Fibroblast of lung (primary cell): Measurements from ENCODE around the gene TPPP.

Source experiments
- EZH2 ChIP-seq: IDR thresholded peaks from 2 replicates; pipeline ENCODE4 v1.5.1; 2012; ENCODE audit warnings: low read length, control low read depth, mild to moderate bottlenecking; ENCODE audit errors: missing control alignments
- TF ChIP-seq, protein P1 (sequence below), 2 donors: IDR thresholded peaks in 1 of 2; conservative IDR thresholded peaks in 1 of 2; 1 replicate in 1 of 2; 2 replicates in 1 of 2; pipeline ENCODE4 v1.5.1; 2011 to 2012; ENCODE audit warnings: low read length in 2 of 2, control low read depth in 1 of 2, inconsistent platforms in 1 of 2, low read depth in 1 of 2, mild to moderate bottlenecking in 1 of 2

DNA sequence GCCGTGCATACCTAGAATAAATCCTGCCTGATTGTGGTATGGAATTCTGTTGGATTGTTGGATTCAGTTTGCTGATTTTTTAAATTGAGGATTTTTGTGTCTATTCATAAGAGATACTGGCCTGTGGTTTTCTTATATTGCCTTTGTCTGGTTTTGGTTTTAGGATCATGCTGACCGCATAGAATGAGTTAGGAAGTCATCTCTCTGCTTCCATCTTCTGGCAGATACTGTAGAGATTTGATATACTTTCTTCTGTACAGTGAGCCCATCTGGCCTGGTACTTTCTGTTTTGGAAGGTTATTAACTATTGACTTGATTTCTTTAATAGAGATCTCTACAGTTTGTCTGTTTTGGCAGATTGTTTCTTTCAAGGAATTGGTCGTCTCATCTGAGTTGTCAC, 66.3 kb downstream of the TPPP start:
- TF ChIP-seq, protein P1, sequence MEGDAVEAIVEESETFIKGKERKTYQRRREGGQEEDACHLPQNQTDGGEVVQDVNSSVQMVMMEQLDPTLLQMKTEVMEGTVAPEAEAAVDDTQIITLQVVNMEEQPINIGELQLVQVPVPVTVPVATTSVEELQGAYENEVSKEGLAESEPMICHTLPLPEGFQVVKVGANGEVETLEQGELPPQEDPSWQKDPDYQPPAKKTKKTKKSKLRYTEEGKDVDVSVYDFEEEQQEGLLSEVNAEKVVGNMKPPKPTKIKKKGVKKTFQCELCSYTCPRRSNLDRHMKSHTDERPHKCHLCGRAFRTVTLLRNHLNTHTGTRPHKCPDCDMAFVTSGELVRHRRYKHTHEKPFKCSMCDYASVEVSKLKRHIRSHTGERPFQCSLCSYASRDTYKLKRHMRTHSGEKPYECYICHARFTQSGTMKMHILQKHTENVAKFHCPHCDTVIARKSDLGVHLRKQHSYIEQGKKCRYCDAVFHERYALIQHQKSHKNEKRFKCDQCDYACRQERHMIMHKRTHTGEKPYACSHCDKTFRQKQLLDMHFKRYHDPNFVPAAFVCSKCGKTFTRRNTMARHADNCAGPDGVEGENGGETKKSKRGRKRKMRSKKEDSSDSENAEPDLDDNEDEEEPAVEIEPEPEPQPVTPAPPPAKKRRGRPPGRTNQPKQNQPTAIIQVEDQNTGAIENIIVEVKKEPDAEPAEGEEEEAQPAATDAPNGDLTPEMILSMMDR (conservative IDR thresholded peaks at IDR 0.05 in 1 of 2, IDR thresholded peaks at IDR 0.05 in 1 of 2; ENCODE audit: low read depth in 1 of 2, low read length in 2 of 2) = no peak
- TF ChIP-seq EZH2 = no peak
